HTR-8/SVneo (cell line): ENCODE data around the gene WFS1.

Source experiments
- DNase-seq: peaks from one replicate; pipeline ENCODE4 v3.0.0; 2011; ENCODE audit warnings: low spot score, mixed read lengths; ENCODE audit not compliant: insufficient read length
- FAIRE-seq: peaks from 2 replicates; lab custom pipeline; 2011; peaks lifted over from hg19 to GRCh38; lab: Jason Lieb, UNC

Gene WFS1

DNA sequence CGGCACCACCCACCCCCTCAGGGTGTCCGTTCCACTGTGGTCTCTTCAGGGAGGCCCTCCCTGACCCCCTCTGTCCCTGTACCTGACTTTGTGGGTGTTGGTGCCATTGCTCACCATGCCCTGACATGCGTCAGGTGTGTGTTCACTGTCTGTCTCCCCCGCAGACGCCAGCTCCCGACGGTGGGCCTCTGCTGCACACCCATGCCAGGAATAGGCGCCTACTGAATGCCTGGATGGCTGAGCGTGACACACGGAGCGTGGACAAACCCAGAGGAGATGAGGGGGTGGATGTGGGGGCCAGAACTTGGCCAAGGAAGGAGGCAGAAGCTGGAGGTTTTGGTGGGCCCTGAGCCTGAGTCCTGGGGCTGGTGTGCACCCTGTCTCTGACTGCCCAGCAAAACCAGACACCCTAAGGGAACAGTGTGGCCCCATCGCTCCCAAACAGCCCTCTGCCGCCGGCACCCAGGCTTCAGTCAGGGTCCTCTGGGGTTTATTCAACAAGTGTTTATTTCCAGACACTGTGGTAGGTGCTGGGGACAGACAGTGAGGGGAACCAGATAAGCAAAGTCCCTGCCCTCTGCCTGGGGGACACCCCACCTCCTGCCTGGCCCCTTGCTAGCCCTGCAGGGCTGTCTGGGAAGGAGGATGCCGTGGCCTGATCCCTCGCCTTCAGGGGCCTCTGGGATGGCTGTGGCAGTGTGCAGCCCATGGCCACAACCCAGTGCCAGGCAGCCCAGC is 76.9 kb downstream of the WFS1 start:
- FAIRE-seq: no peak

DNA sequence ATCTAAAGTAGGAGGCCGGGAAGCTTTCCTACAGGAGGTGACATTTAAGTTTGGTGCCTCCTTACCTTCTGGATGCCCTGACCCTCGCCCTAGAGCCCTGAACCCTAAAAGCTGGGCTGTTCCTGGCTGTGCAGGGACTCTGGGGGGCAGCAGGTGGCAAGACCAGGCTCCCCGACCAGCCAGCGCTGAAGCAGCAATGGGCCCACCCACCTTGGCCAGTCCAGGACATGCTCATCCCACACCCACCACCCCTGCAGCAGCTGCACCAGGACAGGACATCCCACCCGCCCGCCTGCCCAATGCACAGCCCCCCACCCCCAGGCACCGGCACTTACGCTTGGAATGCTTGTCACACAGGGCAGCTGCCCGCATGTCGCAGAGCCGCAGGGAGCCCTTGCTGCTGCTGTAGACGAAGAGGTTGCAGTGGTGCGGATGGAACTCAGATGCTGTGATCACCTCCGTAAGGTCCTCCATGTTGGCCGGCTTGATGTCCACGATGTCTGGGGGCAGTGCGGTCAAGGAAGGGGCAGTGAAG is 77.9 kb downstream of the WFS1 start:
- no peak for DNase-seq
- FAIRE-seq: no peak

More for the DNA sequence above, 76.9 kb downstream of the WFS1 start:
- DNase-seq: no peak

DNA sequence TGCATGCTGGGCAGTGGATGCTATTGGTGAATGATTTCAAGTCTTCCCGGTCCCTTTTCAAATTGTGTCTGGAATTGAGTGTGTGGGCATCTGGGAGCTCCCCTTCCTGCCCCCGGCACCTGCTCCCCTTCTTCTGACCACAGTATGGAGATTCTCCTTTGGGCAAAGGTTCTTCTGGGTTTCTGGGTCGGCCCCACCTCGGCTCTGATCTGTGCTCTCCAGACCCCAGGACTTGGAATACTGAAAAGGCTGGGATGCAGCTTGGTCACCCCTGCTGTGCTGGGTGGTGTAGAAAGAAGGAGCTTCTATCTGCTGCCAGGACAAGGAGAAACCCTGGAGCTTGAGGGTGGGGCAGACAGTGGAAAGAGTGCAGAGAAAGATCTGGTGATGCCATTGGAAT is 78.8 kb downstream of the WFS1 start:
- no peak for DNase-seq
- no peak for FAIRE-seq

GRCh38 chr4:6349896-6350603 is 80.4 kb downstream of the WFS1 start:
- FAIRE-seq: no peak

GRCh38 chr4:6350646-6351045 is 81.0 kb downstream of the WFS1 start:
- FAIRE-seq (no peak), DNase-seq (no peak)

More at GRCh38 chr4:6349896-6350603, 80.4 kb downstream of the WFS1 start:
- DNase-seq: no peak

- FAIRE-seq: no peak
- DNase-seq: no peak
Measured at GRCh38 chr4:6351246-6352000, 81.8 kb downstream of the WFS1 start.

DNA sequence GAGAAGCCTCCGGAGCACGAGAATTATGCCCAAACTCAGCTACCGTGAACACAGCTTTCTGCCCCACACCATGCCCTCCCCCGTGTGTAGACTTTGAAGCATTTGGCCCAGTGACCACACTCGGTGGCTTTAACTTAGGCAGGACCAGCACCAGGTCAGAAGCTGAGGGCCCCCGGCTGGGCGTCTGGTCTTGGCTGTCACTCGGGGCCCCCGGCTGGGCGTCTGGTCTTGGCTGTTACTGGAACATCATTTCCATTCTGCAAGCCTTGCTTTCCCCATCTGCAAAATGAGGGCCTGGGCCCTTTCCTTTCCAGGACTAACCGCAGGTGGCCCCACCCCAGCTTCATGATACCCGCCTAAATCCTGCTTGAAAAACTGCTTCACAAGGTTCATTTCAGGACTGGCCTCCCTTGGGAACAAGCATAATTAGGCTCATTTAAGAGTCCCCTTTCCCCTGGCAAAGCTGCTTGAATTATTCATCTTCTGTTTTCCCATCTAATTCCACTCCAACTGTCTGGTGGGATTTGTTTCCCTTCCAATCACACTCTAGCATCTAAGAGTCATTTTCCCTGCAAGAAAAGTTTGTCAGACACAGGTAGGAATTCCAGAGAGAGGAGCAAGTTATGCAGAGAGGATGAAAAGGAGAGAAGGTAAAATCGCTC is 82.5 kb downstream of the WFS1 start:
- DNase-seq (no peak), FAIRE-seq (no peak)
